Neural progenitor cell (in vitro differentiated cells): ENCODE measurements around the gene THAP4.

Source experiments
- EZH2phosphoT487 ChIP-seq: fragments of 200-600 bp; sonication (generic); IDR thresholded peaks from 2 replicates; pipeline ENCODE4 v1.6.1; 2017; ENCODE audit warnings: antibody characterized with exemption
- TF ChIP-seq, protein P1 (sequence below): fragments of 200-600 bp; sonication (generic); IDR thresholded peaks from 2 replicates; pipeline ENCODE4 v1.5.1; 2017; ENCODE audit warnings: antibody characterized with exemption, mild to moderate bottlenecking

DNA sequence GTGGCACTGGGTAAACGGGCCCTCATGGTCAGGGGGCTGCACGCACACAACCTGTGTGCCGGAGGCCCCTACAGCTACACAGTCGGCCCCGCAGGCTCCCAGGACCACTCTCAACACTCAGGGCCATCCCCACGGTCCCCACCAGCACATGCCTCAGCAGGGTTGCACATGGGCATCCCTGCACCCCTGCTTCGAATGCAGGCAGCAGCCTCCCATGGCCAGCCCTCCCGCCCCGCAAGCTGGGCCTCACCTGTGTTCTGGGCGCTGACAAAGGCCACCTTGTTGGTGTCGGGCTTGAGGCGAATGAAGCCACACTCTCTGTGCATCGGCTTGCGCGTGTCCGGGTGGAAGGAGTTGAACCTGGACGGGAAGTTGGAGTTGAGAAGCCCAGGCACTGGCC lies 34.2 kb downstream of the THAP4 start:
- TF ChIP-seq, protein P1, sequence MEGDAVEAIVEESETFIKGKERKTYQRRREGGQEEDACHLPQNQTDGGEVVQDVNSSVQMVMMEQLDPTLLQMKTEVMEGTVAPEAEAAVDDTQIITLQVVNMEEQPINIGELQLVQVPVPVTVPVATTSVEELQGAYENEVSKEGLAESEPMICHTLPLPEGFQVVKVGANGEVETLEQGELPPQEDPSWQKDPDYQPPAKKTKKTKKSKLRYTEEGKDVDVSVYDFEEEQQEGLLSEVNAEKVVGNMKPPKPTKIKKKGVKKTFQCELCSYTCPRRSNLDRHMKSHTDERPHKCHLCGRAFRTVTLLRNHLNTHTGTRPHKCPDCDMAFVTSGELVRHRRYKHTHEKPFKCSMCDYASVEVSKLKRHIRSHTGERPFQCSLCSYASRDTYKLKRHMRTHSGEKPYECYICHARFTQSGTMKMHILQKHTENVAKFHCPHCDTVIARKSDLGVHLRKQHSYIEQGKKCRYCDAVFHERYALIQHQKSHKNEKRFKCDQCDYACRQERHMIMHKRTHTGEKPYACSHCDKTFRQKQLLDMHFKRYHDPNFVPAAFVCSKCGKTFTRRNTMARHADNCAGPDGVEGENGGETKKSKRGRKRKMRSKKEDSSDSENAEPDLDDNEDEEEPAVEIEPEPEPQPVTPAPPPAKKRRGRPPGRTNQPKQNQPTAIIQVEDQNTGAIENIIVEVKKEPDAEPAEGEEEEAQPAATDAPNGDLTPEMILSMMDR, result no peak
- no peak for TF ChIP-seq EZH2phosphoT487
